Measurements from ENCODE around the gene NLRP7.

GRCh38 chr19:54995561-54995960 is 48.2 kb upstream of the NLRP7 start:
- TF ChIP-seq, protein P1, sequence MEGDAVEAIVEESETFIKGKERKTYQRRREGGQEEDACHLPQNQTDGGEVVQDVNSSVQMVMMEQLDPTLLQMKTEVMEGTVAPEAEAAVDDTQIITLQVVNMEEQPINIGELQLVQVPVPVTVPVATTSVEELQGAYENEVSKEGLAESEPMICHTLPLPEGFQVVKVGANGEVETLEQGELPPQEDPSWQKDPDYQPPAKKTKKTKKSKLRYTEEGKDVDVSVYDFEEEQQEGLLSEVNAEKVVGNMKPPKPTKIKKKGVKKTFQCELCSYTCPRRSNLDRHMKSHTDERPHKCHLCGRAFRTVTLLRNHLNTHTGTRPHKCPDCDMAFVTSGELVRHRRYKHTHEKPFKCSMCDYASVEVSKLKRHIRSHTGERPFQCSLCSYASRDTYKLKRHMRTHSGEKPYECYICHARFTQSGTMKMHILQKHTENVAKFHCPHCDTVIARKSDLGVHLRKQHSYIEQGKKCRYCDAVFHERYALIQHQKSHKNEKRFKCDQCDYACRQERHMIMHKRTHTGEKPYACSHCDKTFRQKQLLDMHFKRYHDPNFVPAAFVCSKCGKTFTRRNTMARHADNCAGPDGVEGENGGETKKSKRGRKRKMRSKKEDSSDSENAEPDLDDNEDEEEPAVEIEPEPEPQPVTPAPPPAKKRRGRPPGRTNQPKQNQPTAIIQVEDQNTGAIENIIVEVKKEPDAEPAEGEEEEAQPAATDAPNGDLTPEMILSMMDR (IDR thresholded peaks at IDR 0.05), result no peak
- no peak for TF ChIP-seq POLR2A (IDR thresholded peaks at IDR 0.05)

All from Peyer's patch (tissue), 4 donors.